ENCODE data around the gene ADGRG3. TPM values are rescaled to one million over a fixed set of nuclear protein-coding genes. Genes with fewer than 3 reads are reported as not detected.

The ADGRG3 gene
- total and polyA plus RNA-seq, 2 of the 8 experiments (the other 6 are each of a cell fraction or from before 2014, with no cell fraction given), result 0.28 to 0.98 TPM

DNA sequence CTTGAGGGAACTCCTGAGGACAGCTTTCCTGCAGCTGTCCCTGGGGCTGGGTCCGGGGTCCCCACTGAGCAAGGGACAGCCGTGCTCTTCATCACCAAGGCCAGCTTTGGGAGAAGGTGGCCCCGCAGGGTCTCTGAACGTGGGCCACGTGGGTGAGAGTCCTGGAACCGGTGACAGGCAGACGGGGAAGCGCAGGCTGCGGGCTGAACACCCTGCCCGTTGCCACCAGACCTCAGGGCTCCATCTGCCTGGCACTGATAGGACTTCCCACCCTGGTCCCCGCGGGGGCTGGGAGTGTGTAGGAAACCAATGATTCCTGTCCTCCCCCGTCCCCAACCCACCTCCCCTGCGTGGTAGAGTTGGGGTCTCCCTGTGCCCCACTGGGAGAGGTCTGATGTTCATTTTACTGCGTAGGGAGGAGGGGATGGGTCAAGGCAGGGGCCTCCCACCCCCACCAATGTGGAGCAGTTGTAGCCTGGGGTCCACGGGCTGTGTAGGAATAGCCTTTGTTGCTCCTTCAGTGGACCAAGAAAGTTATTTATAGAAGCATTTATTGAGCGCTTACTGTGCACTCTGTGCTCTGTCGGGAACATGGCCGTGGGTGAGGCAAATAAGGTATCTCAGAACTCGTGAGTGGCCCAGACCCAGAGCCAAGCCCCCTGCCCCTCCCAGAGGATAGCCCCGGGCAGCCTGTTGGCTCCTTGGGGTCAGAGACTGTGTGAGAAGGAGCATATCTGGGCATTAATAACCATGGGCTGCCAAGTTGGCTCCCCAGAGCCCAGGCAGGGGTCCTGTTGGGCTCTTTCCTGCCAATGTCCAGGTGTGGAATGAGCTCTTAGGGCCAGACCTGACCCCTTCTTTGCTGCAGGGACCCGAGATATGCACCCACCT is 38.3 kb upstream of the ADGRG3 start (continued):
- TF ChIP-seq TAF7 (optimal IDR thresholded peaks at IDR 0.05; ENCODE audit: borderline replicate concordance, low read depth, low read length) (no peak), POU5F1 (IDR thresholded peaks at IDR 0.05; ENCODE audit: low read depth, low read length) (no peak), MAFK (IDR thresholded peaks at IDR 0.05; ENCODE audit: low read depth, low read length) (no peak), RBBP5 (IDR thresholded peaks at IDR 0.05; ENCODE audit: borderline replicate concordance, low read depth, low read length) (no peak), CHD1 (IDR thresholded peaks at IDR 0.05; ENCODE audit: low read depth, low read length) (no peak)
